Measurements from ENCODE around the gene GALNT2. TPM values are rescaled to one million over a fixed set of nuclear protein-coding genes. Genes with fewer than 3 reads are reported as not detected.
A peak's percentile ranks its signal among the peaks of the same experiment; 100 is the strongest.

The GALNT2 gene
- total RNA-seq, 1 donor = 38.0 TPM

DNA sequence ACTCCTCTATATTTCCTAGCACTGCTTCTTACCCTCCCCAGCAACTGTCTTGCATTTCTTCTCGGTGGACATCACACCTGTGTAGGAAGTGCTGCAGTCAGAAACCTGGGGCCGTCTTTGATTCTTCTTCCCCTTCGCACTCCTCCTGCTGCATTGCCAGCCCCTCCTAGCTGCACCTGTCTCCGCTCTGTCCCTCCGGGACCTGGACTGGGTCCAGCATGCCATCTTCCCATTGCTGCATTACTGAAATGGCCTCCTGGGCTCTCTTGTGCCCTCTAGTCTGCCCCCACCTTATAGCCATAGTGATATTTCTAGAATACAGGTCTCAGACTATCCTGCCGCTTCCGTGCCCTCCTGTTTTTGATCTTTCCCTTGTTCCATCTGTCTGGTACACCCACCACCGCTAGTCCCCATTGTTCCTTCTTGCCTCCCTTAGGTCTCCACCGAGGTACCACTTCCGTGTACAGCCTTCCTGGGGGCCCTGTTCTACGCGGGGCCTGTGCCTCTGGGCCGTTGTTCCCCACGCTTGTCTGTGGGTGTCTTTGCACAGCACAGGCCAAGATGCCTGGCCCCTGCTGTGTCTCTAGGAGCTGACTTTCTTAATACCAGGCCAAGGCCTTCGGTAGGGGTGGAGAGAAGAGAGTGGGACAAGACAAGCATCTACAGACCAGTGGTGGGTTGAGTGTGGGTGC, 107.6 kb downstream of the GALNT2 start:
- DNase-seq (ENCODE audit: low read depth in 2 of 3, low spot score in 2 of 3) = no peak

DNA sequence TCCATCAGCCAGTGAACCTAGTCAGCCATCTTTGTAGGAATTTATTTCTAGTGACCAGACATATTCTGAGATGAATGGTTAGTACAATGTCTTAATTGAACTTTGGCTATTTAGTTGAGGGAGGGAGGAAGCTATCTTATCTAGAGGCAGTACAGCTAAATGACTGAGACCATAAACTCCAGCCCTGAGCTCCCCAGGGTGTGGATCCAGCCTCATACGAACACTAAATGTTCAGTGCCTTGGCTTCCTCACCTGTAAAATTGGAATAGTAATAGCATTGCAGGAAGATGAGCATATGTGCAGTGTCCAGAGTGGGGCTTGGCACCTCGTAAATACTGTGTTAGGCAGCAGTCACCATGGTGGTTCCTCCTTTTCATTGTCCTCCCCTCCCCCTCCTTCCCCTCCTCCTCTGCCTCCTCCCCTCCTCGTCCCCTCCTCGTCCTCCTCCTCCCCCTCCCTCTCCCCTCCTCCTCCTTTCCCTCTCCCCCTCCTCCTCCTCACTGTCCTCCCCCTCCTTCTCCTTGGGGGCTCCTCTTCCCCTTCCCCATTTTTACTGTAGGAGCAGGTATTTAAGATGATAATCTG, 108.2 kb downstream of the GALNT2 start:
- peak in 1 of 3 donors; percentile 32 for DNase-seq (ENCODE audit: low read depth in 2 of 3, low spot score in 2 of 3)

DNA sequence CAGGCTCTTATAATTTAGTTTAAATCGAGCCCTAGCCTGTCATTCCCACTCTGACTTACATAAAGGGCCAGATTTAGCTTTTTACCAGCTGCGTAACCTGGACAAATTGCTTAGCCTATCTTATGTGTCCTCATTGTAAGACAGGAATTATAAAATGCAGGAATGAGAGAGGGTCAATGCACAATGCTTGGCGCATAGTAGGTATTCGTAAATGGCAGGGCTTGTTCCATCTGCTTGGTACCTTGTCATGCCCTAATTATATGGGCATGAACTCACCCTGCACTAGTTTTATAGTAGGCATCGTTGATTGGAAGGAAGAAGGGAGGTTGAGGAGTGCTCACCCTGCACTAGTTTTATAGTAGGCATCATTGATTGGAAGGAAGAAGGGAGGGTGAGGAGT, 108.8 kb downstream of the GALNT2 start:
- DNase-seq (ENCODE audit: low read depth in 2 of 3, low spot score in 2 of 3) = no peak

DNA sequence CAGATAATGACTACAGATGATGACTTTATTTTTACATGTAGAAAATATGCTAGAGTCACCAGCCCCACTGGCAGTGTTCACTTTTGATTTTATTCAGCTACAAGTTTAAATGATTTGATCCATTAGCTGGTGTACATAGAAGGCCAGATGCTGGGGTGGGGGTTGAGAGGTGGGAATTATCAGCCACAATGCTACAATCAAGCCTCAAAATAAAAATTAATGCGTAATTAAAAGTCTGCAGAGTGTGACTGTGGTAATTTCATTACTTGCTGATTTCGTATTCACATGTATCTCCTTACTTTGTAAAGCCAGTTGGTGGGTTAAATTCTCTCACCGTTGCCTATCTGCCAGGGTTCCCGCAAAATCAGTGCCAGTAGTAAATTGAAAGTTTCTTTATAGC, 109.3 kb downstream of the GALNT2 start:
- DNase-seq (ENCODE audit: low read depth in 2 of 3, low spot score in 2 of 3) = no peak

DNA sequence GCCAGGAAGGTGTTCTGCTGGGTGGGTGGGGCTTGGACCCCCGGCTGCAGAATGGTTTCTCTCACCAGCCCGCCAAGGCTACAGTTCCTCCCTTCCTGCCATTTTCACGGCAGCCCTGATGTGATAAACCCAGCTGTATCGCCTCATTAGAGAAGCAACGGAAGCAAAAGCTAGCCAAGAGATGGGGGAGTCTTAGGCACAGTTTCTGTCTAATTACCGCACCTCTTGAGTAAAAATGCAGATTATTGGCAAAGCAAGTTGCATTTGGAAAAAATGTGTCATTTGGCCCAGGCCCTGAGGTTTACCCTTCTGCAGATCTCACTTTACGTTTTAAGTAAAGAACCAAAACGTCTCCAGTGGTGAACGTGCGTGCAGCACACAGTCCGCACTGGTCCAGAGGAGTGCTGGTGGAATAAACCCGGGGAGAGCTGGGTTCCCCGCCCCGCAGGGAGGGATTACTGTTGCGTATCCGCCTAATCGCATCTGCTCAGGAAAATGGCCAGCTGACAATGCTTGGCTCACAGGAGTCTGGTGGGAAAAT, 109.9 kb downstream of the GALNT2 start:
- peak in 1 of 3 donors; percentile 42 for DNase-seq (ENCODE audit: low read depth in 2 of 3, low spot score in 2 of 3)

DNA sequence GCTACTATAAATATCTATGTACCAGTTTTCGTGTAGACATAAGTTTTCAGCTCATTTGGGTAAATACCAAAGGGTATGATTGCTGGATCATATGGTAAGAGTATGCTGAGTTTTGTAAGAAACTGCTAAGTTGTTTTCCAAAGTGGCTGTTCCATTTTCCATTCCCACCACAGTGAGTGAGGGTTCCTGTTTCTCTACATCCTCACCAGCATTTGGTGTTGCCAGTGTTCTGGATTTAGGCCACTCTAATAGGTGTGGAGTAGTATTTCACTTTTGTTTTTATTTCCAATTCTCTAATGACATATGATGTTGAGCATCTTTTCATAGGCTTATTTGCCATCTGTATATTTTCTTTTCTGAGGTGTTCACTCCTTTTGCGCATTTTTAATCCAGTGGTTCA, 112.2 kb downstream of the GALNT2 start:
- DNase-seq (ENCODE audit: low read depth in 2 of 3, low spot score in 2 of 3) = no peak

DNA sequence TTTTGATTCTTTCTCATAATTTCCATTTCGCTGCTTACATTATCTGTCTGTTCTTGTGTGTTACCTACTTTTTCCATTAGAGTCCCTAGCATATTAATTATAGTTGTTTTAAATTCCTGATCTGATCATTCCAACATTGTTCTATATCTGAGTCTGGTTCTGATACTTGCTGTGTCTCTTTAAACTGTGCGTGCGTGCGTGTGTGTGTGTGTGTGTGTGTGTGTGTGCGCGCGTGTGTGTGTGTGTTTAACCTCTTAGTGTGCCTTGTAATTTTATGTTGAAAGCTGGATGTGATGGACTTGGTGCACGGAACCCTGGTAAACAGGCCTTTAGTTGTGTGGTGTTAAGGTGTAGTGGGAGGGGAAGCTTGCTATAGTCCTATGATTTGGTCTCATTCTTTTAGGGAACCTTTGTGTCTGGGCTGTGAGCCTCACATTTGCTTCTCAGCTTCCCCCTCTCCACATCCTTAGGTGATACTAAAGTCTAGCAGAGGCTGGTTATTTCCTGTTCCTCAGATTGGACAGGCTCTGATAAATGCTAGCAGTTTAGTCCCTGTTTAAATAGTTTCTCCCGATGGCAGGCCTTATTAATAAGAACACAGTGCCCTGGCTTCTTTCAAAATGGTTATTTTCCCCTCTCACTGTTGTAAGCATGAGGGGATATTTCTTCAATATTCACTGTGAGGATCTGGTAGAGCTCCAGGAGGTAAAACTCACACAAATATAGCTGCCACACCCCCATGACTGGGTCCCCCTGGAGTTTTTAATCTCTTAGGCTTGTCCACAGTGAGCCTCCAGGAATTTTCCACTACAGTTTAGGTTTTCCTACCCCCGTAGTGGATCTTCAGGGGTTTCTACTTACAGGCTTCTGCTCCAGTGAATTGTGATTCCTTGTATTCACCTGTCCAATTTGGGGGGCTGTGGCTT, 118.3 kb downstream of the GALNT2 start:
- DNase-seq (ENCODE audit: low read depth in 2 of 3, low spot score in 2 of 3) = peak in 1 of 3 donors; percentile 54

DNA sequence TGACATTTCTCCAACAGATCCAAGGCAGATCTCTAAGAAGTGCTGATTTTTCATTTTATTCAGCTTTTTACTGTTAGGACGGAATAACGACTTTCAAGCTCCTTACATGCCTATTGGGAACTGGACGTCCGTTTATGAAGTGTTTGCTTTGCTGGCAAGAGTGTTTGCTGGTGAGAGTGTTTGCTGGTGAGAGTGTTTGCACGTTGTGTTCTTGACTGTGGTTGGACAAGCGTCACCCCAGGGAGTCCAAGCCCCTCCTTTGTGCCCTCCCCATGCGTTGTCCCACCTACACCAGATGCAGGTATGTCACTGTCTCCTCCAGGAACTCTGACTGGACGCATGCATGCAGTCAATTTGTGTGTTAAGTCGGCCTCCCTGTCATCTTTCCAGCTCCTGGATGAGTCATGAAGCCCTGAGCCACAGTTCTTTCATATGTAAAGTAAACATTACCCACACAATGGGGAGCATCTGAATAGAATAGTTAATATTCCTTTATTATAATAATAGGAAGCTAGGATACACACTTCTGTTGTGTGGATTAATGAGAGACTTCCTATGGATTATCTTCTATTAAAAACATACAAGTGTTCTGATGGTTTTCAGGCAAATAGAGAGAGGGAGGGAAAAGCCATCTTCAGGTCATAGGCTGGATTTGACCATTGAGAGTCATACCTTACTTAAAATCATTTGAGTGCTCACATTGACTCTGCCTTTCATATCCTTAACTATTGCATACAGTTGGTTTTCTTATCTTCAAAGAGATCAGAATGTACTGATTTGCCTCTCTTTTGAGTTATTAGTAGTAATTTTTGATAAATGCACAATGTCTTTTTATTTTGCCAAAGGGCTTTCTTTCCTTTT, 119.2 kb downstream of the GALNT2 start:
- DNase-seq (ENCODE audit: low read depth in 2 of 3, low spot score in 2 of 3) = no peak

DNA sequence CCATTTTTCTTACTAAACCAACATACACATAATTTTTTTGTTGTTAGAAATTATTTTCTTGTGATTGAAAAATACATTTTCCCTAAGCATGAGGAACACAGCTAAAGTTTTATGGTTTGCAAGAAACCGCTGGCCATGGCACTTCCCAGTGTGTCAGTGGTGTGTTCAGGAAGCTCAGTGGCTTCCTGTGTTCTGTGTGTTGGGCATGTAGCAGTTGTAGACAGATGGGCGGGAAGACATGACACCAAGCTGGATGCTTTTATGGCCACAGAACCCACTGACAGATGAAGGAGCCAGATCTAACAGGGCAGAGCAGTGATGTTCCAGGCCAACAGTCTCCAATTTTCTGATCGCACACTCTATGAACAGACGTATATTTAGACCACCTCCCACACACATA, 119.8 kb downstream of the GALNT2 start:
- peak in 2 of 3 donors; percentile 57 to 91 for DNase-seq (ENCODE audit: low read depth in 2 of 3, low spot score in 2 of 3)

DNA sequence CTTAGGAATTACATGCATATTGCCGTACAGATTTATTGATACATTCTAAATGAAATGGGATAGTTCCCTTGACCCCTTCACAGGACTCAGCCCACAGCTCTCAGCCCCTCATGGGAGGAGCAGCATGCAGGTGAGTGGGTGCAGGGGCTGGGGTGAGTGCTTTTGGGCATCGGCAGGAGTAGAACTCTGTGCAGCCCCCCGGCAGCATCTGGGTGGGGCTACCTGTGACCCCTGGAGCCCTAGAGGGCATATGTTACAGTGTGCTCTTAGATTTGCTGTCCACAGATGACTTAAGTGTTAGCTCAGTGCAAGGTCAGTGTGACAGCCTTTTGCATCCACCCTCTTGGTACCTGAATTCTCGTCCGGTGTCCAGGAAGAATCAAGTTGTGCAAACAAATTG, 120.3 kb downstream of the GALNT2 start:
- DNase-seq (ENCODE audit: low read depth in 2 of 3, low spot score in 2 of 3) = no peak

DNA sequence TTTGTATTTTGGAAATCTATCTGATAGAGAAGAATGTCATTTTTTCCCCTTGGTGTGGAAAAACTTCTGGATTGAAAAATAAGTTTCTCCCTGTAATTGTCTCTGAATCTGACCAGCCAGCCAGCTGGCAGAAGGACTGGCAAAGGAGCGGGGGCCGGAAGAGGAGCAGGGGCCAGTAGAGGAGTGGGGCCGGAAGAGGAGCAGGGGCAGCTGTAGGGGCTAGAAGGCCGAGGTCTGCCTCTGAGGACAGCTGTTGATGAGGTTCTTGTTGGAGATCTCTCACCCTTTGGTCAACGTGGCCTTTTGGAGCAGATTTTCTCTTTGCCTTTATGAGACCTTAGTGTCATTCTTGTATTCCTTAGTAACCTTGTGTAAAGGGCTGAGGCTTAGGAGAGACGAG, 121.8 kb downstream of the GALNT2 start:
- DNase-seq (ENCODE audit: low read depth in 2 of 3, low spot score in 2 of 3) = no peak

DNA sequence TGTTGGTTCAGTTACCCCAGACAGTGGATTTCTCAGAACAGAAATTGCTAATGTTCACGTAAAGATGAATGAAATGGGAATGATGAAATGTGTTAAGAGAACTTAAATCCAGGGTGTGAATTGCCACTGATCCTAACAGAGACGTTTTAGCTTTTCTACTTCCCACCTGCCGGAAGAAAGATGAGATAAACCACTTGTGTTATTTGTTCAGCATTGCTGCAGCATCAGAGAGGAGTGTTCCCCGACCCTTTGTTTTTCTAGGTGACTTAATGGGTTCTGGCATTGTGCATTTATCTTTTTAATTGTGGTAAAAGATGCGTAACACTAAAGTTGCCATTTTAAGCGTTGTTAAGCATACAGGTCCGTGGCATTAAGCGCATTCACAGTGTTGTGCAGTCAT, 122.3 kb downstream of the GALNT2 start:
- no peak for DNase-seq (ENCODE audit: low read depth in 2 of 3, low spot score in 2 of 3)

DNA sequence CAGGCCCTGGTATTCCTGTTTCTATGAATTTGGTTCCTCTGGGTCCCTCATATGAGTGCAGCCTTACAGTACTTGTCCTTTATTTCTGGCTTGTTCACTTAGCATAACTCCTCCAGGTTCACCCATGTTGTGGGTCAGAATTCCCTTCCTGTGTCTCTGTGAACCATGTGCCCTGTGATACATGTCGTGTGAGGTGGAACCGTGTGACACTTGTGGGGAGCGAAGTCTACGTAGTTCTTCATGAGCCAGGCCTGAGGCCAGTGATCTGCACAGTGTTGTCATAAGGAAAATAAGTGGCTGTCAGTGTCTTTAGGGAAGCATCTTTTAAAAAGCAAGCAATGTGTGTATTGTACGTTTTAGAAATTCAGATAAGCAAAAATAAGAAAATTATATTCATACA, 122.8 kb downstream of the GALNT2 start:
- no peak for DNase-seq (ENCODE audit: low read depth in 2 of 3, low spot score in 2 of 3)

DNA sequence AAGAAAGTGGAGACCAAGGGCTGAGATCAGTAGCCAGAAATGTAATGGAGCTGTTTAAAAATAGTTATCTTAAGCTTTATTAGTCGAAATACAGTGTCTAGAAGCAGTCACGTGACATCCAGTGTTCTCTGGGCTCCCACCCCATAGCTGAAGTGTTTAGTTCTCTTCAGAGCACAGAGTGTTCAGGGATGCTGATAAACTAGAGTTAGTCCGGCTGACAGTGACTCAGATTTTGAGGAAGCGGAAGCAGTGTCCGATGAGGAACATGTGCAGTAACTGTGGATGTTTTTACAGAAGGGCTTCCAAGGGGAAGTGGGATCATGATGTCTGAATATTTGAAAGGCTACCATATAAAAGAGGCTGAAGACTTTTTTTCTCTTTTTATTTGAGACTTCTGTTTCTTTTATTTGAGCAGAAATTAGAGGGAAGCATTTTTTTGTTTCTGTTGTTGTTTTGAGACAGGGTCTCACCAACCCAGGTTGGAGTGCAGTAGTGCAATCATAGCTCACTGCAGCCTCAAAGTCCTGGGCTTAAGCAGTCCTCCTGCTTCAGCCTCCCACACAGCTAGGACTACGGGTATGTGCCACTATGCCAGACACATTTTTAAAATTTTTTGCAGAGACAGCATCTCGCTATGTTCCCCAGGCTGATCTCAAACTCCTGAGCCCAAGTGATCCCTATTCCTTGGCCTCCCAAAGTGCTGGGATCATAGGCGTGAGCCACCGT, 124.2 kb downstream of the GALNT2 start:
- DNase-seq (ENCODE audit: low read depth in 2 of 3, low spot score in 2 of 3) = peak in 2 of 3 donors; percentile 83 to 89

DNA sequence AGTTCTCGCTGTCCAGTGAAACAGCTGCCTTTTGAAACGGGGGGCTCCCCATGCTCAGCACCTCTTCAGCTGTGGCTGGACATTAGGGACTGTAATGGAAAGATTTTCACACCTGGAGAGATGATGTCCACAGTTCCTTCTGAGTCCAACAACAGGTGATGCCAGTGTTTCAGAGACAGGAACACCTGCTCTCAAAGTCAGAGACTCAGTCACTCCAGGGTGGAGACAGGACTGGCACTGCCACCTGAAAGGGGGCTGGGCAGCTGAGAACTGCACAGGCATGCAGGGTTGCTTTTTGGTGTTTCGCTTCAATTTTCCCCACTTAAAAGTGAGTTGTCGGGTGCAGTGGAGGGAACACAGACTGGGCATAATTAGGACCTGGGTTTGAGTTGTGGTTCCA, 124.8 kb downstream of the GALNT2 start:
- no peak for DNase-seq (ENCODE audit: low read depth in 2 of 3, low spot score in 2 of 3)

DNA sequence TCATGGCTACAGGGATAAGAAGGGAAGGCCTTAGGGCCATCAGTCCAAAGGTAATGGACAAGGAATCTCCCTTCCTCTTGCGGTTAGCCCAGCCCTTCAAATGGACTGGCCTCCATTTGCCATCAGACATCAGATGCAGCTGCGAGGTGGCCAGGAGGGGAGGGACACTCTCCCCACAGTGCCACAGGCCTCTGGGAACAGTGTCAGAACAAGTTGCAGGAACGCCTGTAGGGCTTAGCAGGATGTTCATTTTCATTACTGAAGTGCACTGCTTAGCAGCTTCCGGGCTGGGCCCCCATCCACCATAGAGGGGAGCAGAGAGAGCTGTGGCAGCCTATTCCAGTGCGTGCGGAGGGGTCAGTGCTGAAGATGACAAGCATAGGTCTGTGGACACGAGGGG, 127.5 kb downstream of the GALNT2 start:
- DNase-seq (ENCODE audit: low read depth in 2 of 3, low spot score in 2 of 3) = no peak

DNA sequence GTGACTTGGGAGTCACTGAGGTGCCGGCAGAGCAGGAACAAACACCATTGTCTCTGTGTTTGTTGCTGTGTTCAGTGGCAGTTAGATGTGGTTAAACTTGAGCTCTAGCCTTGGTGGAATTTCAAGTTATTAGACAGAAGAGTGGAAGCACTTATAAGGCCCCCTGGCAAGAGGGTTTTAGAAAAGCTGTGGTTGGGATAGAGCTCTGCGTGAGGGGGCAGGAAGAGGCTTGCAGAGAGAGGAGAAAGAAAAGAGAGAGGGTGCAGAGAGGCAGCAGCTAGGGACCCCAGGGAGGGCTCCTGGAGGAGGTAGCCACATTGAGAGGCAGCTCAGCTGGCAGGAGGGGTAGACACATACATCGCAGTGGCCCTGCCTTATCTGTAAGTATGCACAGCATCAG, 128.2 kb downstream of the GALNT2 start:
- no peak for DNase-seq (ENCODE audit: low read depth in 2 of 3, low spot score in 2 of 3)

DNA sequence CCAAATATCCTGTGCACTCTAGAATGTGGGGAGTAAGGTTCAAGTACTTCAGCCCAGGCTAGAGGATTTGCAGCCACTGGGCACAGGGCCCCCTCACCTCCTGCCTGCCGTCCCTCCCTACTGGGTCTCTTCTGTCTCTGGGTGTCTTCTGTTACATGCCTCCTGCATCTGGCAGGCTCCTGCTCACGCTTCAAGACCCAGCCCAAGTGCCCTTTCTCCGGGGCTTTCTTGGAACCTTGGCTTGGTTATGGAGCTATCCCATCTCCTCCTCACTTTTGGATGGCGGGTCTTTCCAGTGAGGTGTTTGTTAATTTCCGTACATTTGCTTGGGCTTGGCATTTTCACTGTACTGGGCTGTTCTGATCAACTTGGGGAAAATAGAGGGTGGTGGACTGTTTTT, 129.0 kb downstream of the GALNT2 start:
- no peak for DNase-seq (ENCODE audit: low read depth in 2 of 3, low spot score in 2 of 3)

DNA sequence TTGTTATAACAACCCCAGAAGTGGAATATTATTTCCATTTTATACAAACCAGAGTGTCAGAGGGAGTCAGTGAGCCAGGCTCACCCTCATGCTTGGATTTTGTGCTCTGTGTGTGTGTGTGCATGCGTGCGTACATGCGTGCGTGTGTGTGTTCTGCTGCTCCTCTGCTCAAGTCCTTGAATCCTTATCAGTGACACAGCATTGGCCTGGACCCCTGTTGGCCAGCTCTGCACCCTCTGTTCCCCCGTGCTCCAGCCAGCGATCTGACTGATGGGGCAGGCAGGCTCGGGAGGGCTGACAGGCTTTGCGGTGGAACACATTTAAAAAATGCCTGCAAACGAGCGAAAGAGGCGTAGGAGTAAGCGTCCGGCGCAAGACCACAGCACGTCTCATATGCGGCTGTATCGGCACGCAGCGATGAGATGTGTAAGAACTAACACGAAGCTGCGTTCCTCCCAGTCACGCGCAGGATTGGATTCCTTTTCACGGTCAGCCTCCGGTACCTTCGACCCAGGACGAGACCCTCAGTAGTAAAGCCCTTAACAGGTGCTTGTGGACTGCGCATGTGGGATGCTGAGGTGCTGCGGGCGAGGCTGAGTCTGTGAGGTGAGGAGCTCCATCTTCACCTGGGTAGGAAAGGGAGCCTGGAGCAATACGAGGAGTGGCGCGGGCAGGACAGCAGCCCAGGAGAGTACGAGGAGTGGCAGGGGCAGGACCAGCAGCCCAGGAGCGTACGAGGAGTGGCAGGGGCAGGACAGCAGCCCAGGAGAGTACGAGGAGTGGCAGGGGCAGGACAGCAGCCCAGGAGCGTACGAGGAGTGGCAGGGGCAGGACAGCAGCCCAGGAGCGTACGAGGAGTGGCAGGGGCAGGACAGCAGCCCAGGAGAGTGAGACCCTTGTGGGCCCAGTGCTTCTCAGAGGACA, 130.9 kb downstream of the GALNT2 start:
- DNase-seq (ENCODE audit: low read depth in 2 of 3, low spot score in 2 of 3) = no peak
